Motor neuron (in vitro differentiated cells): ENCODE data around the gene PITPNB. TPM values are rescaled to one million over a fixed set of nuclear protein-coding genes. Genes with fewer than 3 reads are reported as not detected.

ENCODE experiments used
- ATAC-seq, 8 experiments: fragments of 200-7000 bp; cut with Tn5 transposase; replicated peaks in 6 of 8; 2 replicates each; pipeline ENCODE4 v1.8.0; 2021; ENCODE audit warnings: mild to moderate bottlenecking in 8 of 8, moderate library complexity in 8 of 8
- H3K27ac ChIP-seq, 2 donors: fragments of 250-450 bp; sonication (Bioruptor Pico); 2 replicates each; pipeline ENCODE4 v1.9.0; 2021; ENCODE audit warnings: antibody characterized with exemption in 2 of 2, mild to moderate bottlenecking in 2 of 2, moderate library complexity in 1 of 2
- H3K4me1 ChIP-seq, 2 donors: fragments of 250-450 bp; sonication (Bioruptor Pico); replicated peaks in 1 of 2; 2 replicates each; pipeline ENCODE4 v1.6.1; 2021; ENCODE audit warnings: antibody characterized with exemption in 2 of 2, mild to moderate bottlenecking in 2 of 2, moderate library complexity in 1 of 2
- H3K4me3 ChIP-seq, 5 donors: fragments of 250-450 bp; sonication (Bioruptor Pico); 2 replicates each; pipeline ENCODE4 v1.9.0; 2021; ENCODE audit warnings: antibody characterized with exemption in 5 of 5, mild to moderate bottlenecking in 5 of 5, moderate library complexity in 4 of 5
- WGBS, 10 experiments: fragments of 450-650 bp; shearing (Covaris generic); methylation state at CpG; one replicate each; pipeline ENCODE4 v1.0.0; 2022; 5-methylcytosine and 5-hydroxymethylcytosine counted together
- in situ Hi-C, 9 experiments: fragments of 400-800 bp; cut with MboI; loops; one replicate each; pipeline ENCODE4 v1.15.0; 2021; ENCODE audit warnings: low sequenced_read_pairs in 9 of 9, low pct_unique_long_range_greater_than_20kb in 2 of 9; ENCODE audit not compliant: unreplicated experiment in 9 of 9
- total RNA-seq, 8 experiments: library from RNA; unstranded; fragments of 300-600 nt; gene quantifications; 2 replicates each; pipeline versions ENCODE4 v1.2.3 to v1.2.4, GENCODE V29; 2022

The PITPNB gene
- total RNA-seq, 8 experiments from 2014 or later: 22.6 to 81.9 (median 37.0) TPM

GRCh38 chr22:27937453-27937852 lies 18.4 kb upstream of the PITPNB start:
- Histone ChIP-seq H3K27ac (no peak overlapping the region), H3K4me1 (no peaks in the 10 kb centered on the region), H3K4me3 (no peak overlapping the region)
- ATAC-seq: peak in 1 of 8 experiments; percentile 20
- in situ Hi-C loops: no loop called here
- WGBS, 10 experiments: 89 to 100% (median 100%) methylated on average over 1 to 2 of the region's 2 CpGs; no CpG with 5 or more reads in 1 of the 10 experiments

GRCh38 chr22:27935897-27936296 lies 16.8 kb upstream of the PITPNB start:
- ATAC-seq: no peak
- in situ Hi-C loops: no loop called here
- Histone ChIP-seq H3K4me1 (no peaks in the 10 kb centered on the region), H3K27ac (no peak overlapping the region), H3K4me3 (no peak overlapping the region)
- WGBS, 10 experiments: 71 to 100% (median 88%) methylated on average over 1 of the region's 1 CpG; no CpG with 5 or more reads in 3 of the 10 experiments

GRCh38 chr22:27934069-27934468 lies 15.0 kb upstream of the PITPNB start:
- in situ Hi-C loops: no loop called here
- Histone ChIP-seq H3K27ac (no peak overlapping the region), H3K4me1 (no peaks in the 10 kb centered on the region), H3K4me3 (no peak overlapping the region)
- no peak for ATAC-seq
- 0 to 100% (median 91%) methylated on average over 1 to 5 of the region's 5 CpGs; no CpG with 5 or more reads in 1 of the 10 experiments for WGBS, 10 experiments

GRCh38 chr22:27933186-27933983 lies 14.3 kb upstream of the PITPNB start:
- in situ Hi-C loops: no loop called here
- no peak overlapping the region for H3K4me3 ChIP-seq
- 71 to 98% (median 90%) methylated on average over 1 to 9 of the region's 9 CpGs; no CpG with 5 or more reads in 1 of the 10 experiments for WGBS, 10 experiments
- no peaks in the 10 kb centered on the region for H3K4me1 ChIP-seq
- ATAC-seq: no peak
- H3K27ac ChIP-seq: no peak overlapping the region

- ATAC-seq: no peak
- Histone ChIP-seq H3K4me3 (no peak overlapping the region), H3K4me1 (no peaks in the 10 kb centered on the region), H3K27ac (no peak overlapping the region)
- in situ Hi-C loops: no loop called here
- WGBS, 10 experiments: 13 to 100% (median 73%) methylated on average over 1 to 3 of the region's 3 CpGs; no CpG with 5 or more reads in 1 of the 10 experiments
These were observed 11.4 kb upstream of the PITPNB start for GRCh38 chr22:27930331-27931060.

- no peaks in the 10 kb centered on the region for H3K4me1 ChIP-seq
- no peak overlapping the region for H3K4me3 ChIP-seq
- in situ Hi-C loops: no loop called here
- H3K27ac ChIP-seq: no peak overlapping the region
- ATAC-seq: no peak
- WGBS, 10 experiments: 0 to 100% (median 100%) methylated on average over 1 of the region's 1 CpG; no CpG with 5 or more reads in 1 of the 10 experiments
These were observed 8.6 kb upstream of the PITPNB start for GRCh38 chr22:27927608-27928007.

DNA sequence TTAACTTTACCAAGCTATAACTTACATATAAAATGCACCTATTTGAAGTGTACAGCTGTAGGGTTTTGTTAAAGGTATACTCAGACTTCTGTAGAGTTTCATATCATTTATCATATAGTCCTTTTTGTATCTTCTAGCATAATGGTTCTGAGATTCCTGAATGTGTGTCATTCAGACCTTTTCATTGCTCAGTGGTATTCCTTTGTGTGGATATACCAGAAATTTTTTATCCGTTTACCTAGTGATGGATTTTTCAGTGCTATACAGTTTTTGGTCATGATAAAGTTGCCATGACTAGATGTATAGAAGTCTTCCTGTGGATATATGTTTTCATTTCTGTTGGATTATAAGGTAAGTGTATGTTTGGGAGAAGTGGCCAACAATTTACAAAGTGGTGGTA lies 6.3 kb upstream of the PITPNB start:
- ATAC-seq: no peak
- Histone ChIP-seq H3K27ac (no peak overlapping the region), H3K4me3 (no peak overlapping the region), H3K4me1 (peaks cover 0 to 3% of the 10 kb centered on the region in 2 donors)
- in situ Hi-C loops: no loop called here
- WGBS, 10 experiments: 100% methylated on average over 1 of the region's 1 CpG; no CpG with 5 or more reads in 4 of the 10 experiments

DNA sequence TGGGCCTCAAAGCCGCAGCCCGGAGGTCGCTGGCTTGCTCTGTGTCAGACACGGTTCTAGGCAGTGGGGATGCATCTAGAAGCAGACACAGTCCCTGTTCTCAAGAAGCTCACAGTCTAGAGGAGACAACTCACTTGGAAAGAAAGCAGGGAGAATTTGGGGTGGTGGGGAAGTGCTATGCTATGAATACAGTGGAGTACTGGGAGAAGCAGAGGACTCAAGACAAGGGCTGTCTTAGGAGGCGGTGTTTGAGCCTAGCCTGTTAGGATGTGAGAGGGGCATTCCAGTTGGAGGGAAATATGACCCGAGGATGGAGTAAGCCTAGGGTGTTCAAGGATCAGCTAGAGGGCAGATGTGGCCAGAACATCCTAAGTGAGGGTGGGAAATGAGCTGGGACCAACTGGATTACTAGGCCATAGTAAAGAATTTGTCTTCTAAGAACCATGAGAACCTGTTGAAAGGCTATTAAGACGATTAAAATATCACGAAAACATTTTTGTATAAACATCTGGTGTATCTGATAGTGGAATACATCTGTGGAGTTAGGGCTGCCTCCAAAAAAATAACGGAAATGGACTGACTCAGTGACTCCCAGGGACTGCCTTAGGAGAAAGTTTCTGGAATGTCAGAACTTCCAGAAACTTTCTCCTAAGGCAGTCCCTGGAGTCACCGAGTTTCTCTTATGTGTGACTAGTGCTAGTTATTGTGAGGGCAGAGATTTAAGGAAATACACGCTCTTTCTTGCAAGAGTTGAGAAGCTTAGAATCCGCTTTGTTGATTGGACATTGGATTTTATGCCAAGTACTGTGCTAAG lies 1.1 kb upstream of the PITPNB start:
- peak; percentile 14 to 52 (median 42) for ATAC-seq
- WGBS, 10 experiments: 7 to 83% (median 49%) methylated on average over 1 to 9 of the region's 12 CpGs; no CpG with 5 or more reads in 2 of the 10 experiments
- Histone ChIP-seq H3K4me3 (peak overlapping the region; percentile 40 to 70 (median 65)), H3K27ac (peak overlapping the region; percentile 89), H3K4me1 (peaks cover 0 to 9% of the 10 kb centered on the region in 2 donors)
- in situ Hi-C loops: no loop called here

DNA sequence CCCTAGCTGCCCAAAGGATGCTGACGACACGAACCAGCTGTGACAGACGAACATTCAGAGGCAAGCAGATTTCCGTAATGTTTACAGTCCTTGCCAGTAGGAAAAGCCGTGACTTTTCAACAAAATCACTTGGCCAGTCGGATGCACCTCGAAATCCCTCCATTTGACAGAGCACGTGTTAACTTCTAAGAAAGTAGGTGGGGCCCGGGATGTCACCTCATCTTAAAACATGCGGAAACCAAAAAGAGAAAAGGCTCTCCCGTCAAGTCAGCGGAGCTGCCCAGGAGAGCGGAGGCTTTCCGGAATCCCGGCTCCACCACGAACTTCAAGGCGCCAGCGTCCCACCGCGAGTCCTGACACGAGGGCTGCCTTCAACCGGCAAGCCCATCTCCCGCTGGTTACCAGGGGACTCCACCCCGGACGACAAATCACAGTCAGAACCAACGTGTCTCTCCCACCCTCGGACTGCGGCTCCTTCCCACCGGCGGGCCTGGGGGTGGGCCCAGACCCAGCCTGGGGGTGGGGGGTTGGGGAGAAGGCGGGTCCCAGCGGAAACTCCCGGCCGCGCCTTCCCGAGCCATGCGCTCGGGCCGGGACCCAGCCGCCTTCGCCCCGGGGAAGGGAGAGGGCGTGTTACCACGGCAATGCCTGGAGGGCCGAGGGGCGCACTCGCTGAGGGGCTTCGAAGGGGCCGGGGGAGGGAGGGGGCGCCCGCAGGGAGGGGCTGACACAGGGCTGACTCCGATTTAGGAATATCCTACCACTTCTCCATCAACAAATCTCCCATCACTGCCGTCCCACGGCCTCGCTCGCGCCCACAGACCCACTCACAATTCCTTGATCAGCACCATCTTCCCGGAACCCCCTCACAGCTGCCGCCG lies 475 bp downstream of the PITPNB start:
- WGBS, 10 experiments: 0% methylated on average over 2 to 19 of the region's 60 CpGs; no CpG with 5 or more reads in 1 of the 10 experiments
- peak; percentile 60 to 68 (median 62) for ATAC-seq
- Histone ChIP-seq H3K4me3 (peak overlapping the region; percentile 64 to 88 (median 68)), H3K4me1 (peaks cover 0 to 9% of the 10 kb centered on the region in 2 donors), H3K27ac (peak overlapping the region; percentile 73 to 80)
- in situ Hi-C loops: no loop called here

GRCh38 chr22:27915986-27916385 lies 3.1 kb downstream of the PITPNB start:
- H3K27ac ChIP-seq: no peak overlapping the region
- H3K4me3 ChIP-seq: no peak overlapping the region
- no peak for ATAC-seq
- H3K4me1 ChIP-seq: peaks cover 0 to 9% of the 10 kb centered on the region in 2 donors
- in situ Hi-C loops: no loop called here

- H3K4me3 ChIP-seq: no peak overlapping the region
- in situ Hi-C loops: no loop called here
- H3K27ac ChIP-seq: no peak overlapping the region
- ATAC-seq: no peak
- H3K4me1 ChIP-seq: peaks cover 0 to 7% of the 10 kb centered on the region in 2 donors
These were observed 5.8 kb downstream of the PITPNB start for GRCh38 chr22:27913162-27913741.

DNA sequence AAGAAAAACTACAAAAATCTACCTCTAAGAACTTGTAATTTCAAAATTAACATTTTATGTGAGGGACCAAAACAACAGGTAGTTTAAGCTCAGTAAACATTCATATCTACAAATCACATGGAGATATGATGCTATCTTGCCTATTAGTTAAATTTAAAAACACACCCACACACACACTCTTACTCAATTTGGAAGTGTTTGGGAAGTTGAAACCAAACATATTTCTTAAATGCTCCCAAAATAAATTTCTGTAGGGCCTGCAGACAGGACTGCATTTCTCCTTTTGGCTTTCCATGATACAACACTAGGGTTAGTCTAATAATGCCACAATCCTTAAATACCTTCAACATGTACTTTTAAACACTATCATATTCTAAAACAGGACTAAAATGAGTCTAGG lies 7.0 kb downstream of the PITPNB start:
- Histone ChIP-seq H3K27ac (no peak overlapping the region), H3K4me3 (no peak overlapping the region), H3K4me1 (no peaks in the 10 kb centered on the region)
- in situ Hi-C loops: no loop called here
- no peak for ATAC-seq
